Measurements from ENCODE around the gene PCBP3.
"Not testable (repeated sequence)": the region's sequence is repeated elsewhere in the genome, so short reads cannot be mapped to it uniquely, and the experiment has no call there.

The PCBP3 gene

GRCh38 chr21:45709696-45710268 lies 66.3 kb downstream of the PCBP3 start:
- Mint-ChIP-seq H3K9me3 (peaks cover 5% of the 10 kb centered on the region), H3K36me3 (ENCODE audit: low read depth) (no peaks in the 10 kb centered on the region), H3K4me3 (no peak overlapping the region), H3K27me3 (no peaks in the 10 kb centered on the region), H3K27ac (peak overlapping the region; percentile 60), H3K4me1 (ENCODE audit: low read depth) (peaks cover 11% of the 10 kb centered on the region)
- DNase-seq: no peak

DNA sequence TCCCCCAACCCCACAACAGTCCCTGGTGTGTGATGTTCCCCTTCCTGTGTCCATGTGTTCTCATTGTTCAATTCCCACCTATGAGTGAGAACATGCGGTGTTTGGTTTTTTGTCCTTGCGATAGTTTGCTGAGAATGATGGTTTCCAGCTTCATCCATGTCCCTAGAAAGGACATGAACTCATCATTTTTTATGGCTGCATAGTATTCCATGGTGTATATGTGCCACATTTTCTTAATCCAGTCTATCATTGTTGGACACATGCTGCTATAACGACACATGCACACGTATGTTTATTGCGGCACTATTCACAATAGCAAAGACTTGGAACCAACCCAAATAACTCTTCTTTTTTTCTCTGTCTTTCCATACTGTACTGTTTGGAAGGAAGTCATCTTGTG lies 66.8 kb downstream of the PCBP3 start:
- not testable (repeated sequence) for H3K9me3 Mint-ChIP-seq; H3K4me3 Mint-ChIP-seq; DNase-seq; H3K27ac Mint-ChIP-seq; H3K27me3 Mint-ChIP-seq; H3K36me3 Mint-ChIP-seq (ENCODE audit: low read depth)
- H3K4me1 Mint-ChIP-seq (ENCODE audit: low read depth): peaks cover 11% of the 10 kb centered on the region

DNA sequence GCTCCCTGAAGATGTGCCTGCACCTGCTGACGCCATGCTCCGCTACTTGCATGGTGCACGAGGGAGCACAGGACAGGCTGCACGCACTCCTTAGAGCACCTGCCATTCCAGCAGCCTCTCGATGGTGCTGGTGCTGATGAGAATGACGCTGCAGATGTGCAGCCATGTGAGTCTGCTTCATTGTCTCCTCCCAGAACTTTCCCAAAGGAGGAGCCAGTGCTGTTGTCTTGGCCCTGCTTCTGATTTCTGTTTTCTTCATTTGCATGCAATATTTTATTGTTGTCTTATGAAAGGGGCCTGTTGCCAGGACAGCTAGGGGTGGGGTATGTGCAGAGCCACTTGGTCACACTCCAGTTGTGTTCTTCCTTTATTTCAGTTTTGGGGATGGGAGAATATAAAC lies 70.1 kb downstream of the PCBP3 start:
- DNase-seq: no peak
- no peak overlapping the region for H3K4me3 Mint-ChIP-seq
- H3K4me1 Mint-ChIP-seq (ENCODE audit: low read depth): peaks cover 18% of the 10 kb centered on the region
- no peaks in the 10 kb centered on the region for H3K27me3 Mint-ChIP-seq
- H3K27ac Mint-ChIP-seq: no peak overlapping the region
- H3K9me3 Mint-ChIP-seq: peaks cover 5% of the 10 kb centered on the region
- no peaks in the 10 kb centered on the region for H3K36me3 Mint-ChIP-seq (ENCODE audit: low read depth)

DNA sequence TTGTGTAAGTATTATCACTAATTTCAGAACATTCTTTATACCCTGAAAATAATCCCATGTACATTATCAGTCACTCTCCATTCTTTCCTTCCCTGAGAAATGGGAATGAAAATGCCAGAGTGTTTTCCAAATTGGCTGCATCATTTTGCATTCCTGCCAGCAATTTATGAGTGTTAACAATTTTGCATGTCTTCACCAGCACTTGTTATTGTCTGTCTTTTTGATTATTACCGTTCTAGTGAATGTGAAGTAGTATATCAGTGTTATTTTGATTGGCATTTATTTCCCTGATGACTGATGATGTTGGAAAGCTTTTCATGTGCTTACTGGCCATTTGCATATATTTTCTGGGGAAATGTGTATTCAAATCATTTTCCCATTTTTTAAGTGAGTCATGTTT lies 71.9 kb downstream of the PCBP3 start:
- peaks cover 7% of the 10 kb centered on the region for H3K27me3 Mint-ChIP-seq
- no peak for DNase-seq
- peaks cover 14% of the 10 kb centered on the region for H3K4me1 Mint-ChIP-seq (ENCODE audit: low read depth)
- H3K9me3 Mint-ChIP-seq: peaks cover 5% of the 10 kb centered on the region
- no peaks in the 10 kb centered on the region for H3K36me3 Mint-ChIP-seq (ENCODE audit: low read depth)
- H3K27ac Mint-ChIP-seq: no peak overlapping the region
- H3K4me3 Mint-ChIP-seq: no peak overlapping the region

DNA sequence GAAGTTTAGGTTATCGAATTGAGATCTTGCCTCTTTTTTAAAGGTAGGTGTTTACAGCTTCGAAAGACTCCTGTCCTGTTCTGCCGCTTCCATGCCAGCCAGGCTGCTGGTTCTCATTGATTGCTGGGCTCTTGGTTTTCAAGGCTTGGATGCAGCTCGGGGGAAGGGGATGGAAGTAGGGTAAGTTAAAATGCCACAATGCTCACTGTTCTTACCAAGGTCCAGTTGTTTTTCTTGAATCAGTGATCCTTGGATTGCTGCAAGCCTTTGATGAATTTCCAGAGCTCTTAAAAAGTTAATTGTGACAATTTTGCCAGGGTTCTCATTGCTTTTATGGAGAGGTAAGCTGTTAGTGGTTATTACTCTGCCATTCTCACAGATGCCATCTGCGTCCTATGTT lies 74.9 kb downstream of the PCBP3 start:
- Mint-ChIP-seq H3K36me3 (ENCODE audit: low read depth) (no peaks in the 10 kb centered on the region), H3K4me1 (ENCODE audit: low read depth) (peaks cover 18% of the 10 kb centered on the region), H3K27me3 (peaks cover 11% of the 10 kb centered on the region), H3K9me3 (no peaks in the 10 kb centered on the region), H3K27ac (no peak overlapping the region), H3K4me3 (no peak overlapping the region)
- DNase-seq: no peak

GRCh38 chr21:45719177-45719802 lies 75.8 kb downstream of the PCBP3 start:
- H3K27me3 Mint-ChIP-seq: peaks cover 11% of the 10 kb centered on the region
- no peak for DNase-seq
- H3K36me3 Mint-ChIP-seq (ENCODE audit: low read depth): no peaks in the 10 kb centered on the region
- H3K4me1 Mint-ChIP-seq (ENCODE audit: low read depth): peaks cover 26% of the 10 kb centered on the region
- H3K27ac Mint-ChIP-seq: no peak overlapping the region
- no peak overlapping the region for H3K4me3 Mint-ChIP-seq
- no peaks in the 10 kb centered on the region for H3K9me3 Mint-ChIP-seq

GRCh38 chr21:45720204-45720603 lies 76.7 kb downstream of the PCBP3 start:
- not testable (repeated sequence) for H3K36me3 Mint-ChIP-seq (ENCODE audit: low read depth); H3K9me3 Mint-ChIP-seq; DNase-seq; H3K27ac Mint-ChIP-seq; H3K4me3 Mint-ChIP-seq
- H3K4me1 Mint-ChIP-seq (ENCODE audit: low read depth): peaks cover 28% of the 10 kb centered on the region
- peaks cover 11% of the 10 kb centered on the region for H3K27me3 Mint-ChIP-seq

DNA sequence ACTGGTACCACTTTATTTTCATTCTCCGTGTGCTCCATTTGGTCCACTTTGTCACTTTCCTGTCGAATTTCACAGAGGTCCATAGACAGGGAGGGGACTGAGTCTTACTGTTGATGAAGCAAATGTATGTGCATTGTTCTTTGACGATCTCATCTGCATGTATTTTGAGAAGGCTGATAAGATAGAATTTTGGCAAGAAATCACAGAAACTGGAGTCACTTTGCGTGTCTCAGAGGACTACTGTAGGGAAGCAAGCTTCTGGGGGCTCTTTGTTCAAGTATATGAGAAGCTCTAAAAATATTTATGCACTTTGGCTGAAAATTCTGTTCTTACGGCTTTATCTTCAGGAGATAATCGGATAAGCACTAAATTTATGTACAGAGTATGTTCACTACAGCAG lies 78.1 kb downstream of the PCBP3 start:
- no peak overlapping the region for H3K27ac Mint-ChIP-seq
- H3K27me3 Mint-ChIP-seq: peaks cover 11% of the 10 kb centered on the region
- H3K4me1 Mint-ChIP-seq (ENCODE audit: low read depth): peaks cover 28% of the 10 kb centered on the region
- H3K4me3 Mint-ChIP-seq: no peak overlapping the region
- H3K36me3 Mint-ChIP-seq (ENCODE audit: low read depth): no peaks in the 10 kb centered on the region
- DNase-seq: no peak
- no peaks in the 10 kb centered on the region for H3K9me3 Mint-ChIP-seq

DNA sequence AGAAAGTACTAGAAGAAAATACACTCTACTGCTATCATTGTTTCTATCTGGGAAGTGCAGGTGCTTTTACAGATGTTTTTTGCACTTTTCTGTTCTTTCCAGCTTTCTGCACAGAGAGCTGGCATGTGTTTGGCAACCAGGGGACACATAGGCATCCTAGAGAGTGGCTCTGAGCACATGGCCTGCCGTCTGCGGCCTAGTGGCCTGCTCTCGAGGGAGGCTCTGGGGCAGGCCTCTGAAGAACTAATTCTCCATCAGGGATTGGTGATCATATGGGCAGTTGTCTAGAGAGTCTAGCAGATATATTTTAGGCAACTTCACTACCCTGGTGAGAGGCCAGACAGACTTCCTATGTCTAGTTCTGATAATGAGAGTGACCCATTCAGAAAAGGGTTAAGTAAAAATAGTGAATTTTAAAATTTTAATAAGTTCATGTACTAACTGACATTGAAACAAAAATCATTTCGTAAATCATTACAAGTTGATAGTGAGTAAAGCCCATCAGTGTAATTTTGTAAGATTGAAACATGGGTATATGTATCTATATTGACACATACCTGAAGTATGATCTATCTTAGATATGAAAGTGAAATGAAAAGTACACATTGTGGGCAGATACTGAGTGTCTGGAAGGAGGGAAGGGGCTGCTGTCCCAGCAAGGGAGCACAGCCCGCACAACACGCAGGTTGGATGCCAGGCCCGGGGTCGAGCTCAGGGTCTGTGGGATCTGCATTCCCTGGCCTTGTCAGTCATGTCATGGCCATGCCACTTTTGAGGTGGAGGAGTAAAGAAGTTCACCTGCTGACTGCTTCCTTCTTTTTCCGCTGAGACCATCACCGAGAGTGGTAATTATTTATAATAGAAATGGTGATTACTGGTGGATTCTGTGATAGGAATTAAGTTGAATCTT lies 79.8 kb downstream of the PCBP3 start:
- Mint-ChIP-seq H3K4me3 (no peak overlapping the region), H3K9me3 (no peaks in the 10 kb centered on the region), H3K36me3 (ENCODE audit: low read depth) (no peaks in the 10 kb centered on the region), H3K27me3 (peaks cover 11% of the 10 kb centered on the region), H3K4me1 (ENCODE audit: low read depth) (peaks cover 24% of the 10 kb centered on the region), H3K27ac (no peak overlapping the region)
- DNase-seq: no peak

DNA sequence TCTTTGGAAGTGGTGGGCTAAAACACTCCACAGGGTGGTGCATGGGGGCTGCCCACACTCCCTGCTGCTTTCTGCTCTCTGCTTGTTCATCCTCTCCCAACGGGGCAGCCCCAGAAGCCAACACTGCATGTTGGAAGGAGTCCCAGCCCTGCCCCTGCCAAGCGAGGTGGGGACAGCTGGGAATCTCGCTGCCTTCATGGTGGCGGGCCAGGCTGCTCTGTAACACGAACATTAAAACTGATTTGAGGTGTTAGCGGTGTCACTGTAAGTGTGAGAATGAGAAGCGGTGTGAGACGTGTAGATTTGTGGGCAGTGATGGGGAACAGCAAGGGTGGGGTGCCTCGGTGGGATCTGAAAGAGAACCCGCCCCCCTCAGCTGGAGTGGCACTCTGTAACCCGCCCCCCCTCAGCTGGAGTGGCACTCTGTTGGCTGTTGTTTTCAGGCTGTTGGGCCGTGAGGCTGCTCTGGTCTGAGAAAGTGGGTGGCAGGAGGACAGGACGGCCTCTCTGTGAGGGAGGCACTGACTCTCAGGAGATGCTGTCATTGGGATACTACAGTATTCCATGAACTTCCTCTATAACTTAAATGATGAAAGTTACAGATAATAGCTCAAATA lies 80.9 kb downstream of the PCBP3 start:
- Mint-ChIP-seq H3K9me3 (no peaks in the 10 kb centered on the region), H3K36me3 (ENCODE audit: low read depth) (no peaks in the 10 kb centered on the region), H3K4me3 (no peak overlapping the region), H3K27ac (peak overlapping the region; percentile 39), H3K4me1 (ENCODE audit: low read depth) (peaks cover 14% of the 10 kb centered on the region), H3K27me3 (peaks cover 5% of the 10 kb centered on the region)
- DNase-seq: no peak

- Mint-ChIP-seq H3K27ac (no peak overlapping the region), H3K4me3 (no peak overlapping the region), H3K9me3 (no peaks in the 10 kb centered on the region), H3K36me3 (ENCODE audit: low read depth) (no peaks in the 10 kb centered on the region), H3K27me3 (peaks cover 4% of the 10 kb centered on the region), H3K4me1 (ENCODE audit: low read depth) (peaks cover 14% of the 10 kb centered on the region)
- no peak for DNase-seq
These were observed 81.7 kb downstream of the PCBP3 start for GRCh38 chr21:45724994-45725843.

DNA sequence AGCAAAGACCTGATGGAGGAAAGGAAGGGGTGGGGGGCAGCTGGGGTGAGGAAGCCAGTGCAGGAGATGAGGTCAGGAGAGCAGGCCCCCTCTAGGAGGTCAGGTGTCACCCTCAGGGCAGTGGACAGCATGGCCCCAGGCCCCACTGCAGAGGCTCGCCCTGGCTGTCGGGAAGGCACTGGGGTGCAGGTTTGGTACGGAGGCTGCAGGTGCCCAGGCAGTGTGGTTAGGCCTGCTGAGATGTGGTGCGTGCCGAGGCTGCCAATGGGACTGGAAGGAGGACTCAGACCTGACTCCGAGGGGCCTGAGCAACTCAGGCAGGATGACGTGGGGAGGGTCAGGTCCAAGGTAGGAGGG lies 82.3 kb downstream of the PCBP3 start:
- Mint-ChIP-seq H3K4me1 (ENCODE audit: low read depth) (peaks cover 14% of the 10 kb centered on the region), H3K4me3 (no peak overlapping the region), H3K27ac (no peak overlapping the region), H3K36me3 (ENCODE audit: low read depth) (no peaks in the 10 kb centered on the region), H3K27me3 (peaks cover under 1% of the 10 kb centered on the region), H3K9me3 (no peaks in the 10 kb centered on the region)
- no peak for DNase-seq

GRCh38 chr21:45726438-45726837 lies 82.9 kb downstream of the PCBP3 start:
- Mint-ChIP-seq H3K27me3 (no peaks in the 10 kb centered on the region), H3K9me3 (no peaks in the 10 kb centered on the region), H3K4me3 (no peak overlapping the region), H3K4me1 (ENCODE audit: low read depth) (peaks cover 14% of the 10 kb centered on the region), H3K36me3 (ENCODE audit: low read depth) (no peaks in the 10 kb centered on the region), H3K27ac (no peak overlapping the region)
- DNase-seq: no peak

DNA sequence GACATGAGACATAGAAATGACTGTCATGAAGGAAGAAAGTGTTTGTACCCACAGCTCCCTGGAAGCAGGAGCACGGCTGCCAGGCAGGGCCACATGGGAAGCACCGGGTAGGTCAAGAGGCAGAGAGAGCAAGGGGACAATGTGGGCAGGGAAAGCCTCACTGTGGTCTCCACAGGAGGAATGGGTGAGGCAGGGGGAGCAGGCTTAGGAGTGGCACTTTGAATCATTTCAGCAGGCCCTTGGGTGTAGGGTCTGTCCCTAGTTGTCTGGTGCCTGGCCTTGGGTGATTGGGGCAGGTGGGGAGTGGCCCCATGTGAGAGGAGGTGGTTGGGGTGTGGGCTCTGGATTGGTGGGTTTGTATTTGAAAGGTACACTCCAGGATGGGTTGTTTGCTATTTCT lies 83.9 kb downstream of the PCBP3 start:
- no peaks in the 10 kb centered on the region for H3K36me3 Mint-ChIP-seq (ENCODE audit: low read depth)
- no peak for DNase-seq
- H3K27ac Mint-ChIP-seq: no peak overlapping the region
- H3K4me3 Mint-ChIP-seq: no peak overlapping the region
- H3K27me3 Mint-ChIP-seq: no peaks in the 10 kb centered on the region
- no peaks in the 10 kb centered on the region for H3K9me3 Mint-ChIP-seq
- H3K4me1 Mint-ChIP-seq (ENCODE audit: low read depth): peaks cover 14% of the 10 kb centered on the region

Measured in activated T-cell treated with anti-CD3 and anti-CD28 coated beads, Interleukin-2, amount 50 U/mL, for 24 hours (primary cell).